A673 (cell line): ENCODE data around the gene ADAM8.

Experiments
- EZH2 ChIP-seq: fragments of 200-600 bp; sonication (generic); IDR thresholded peaks from 2 replicates; pipeline ENCODE4 v1.6.1; 2017; ENCODE audit warnings: borderline replicate concordance, low read depth, mild to moderate bottlenecking, mixed read lengths, antibody characterized with exemption, low read length; ENCODE audit not compliant: poor library complexity, severe bottlenecking
- TF ChIP-seq, protein P1 (sequence below): fragments of 300-800, 200-600 bp; sonication (generic); conservative IDR thresholded peaks from 2 replicates; pipeline ENCODE4 v1.5.1; 2017; ENCODE audit warnings: low read depth, mild to moderate bottlenecking, antibody characterized with exemption, low read length, moderate library complexity, mixed read lengths

- TF ChIP-seq, protein P1, sequence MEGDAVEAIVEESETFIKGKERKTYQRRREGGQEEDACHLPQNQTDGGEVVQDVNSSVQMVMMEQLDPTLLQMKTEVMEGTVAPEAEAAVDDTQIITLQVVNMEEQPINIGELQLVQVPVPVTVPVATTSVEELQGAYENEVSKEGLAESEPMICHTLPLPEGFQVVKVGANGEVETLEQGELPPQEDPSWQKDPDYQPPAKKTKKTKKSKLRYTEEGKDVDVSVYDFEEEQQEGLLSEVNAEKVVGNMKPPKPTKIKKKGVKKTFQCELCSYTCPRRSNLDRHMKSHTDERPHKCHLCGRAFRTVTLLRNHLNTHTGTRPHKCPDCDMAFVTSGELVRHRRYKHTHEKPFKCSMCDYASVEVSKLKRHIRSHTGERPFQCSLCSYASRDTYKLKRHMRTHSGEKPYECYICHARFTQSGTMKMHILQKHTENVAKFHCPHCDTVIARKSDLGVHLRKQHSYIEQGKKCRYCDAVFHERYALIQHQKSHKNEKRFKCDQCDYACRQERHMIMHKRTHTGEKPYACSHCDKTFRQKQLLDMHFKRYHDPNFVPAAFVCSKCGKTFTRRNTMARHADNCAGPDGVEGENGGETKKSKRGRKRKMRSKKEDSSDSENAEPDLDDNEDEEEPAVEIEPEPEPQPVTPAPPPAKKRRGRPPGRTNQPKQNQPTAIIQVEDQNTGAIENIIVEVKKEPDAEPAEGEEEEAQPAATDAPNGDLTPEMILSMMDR, result no peak
- no peak for TF ChIP-seq EZH2
Observed at GRCh38 chr10:133249975-133250754, 26.5 kb downstream of the ADAM8 start.
